ENCODE results near the gene DMKN. TPM values are rescaled to one million over a fixed set of nuclear protein-coding genes. Genes with fewer than 3 reads are reported as not detected.

Gene DMKN
- total RNA-seq, 2 experiments from 2014 or later: not detected

- H3K36me3 Mint-ChIP-seq (ENCODE audit: low read depth): peaks cover 4% of the 10 kb centered on the region
- H3K27me3 Mint-ChIP-seq: no peaks in the 10 kb centered on the region
- no peaks in the 10 kb centered on the region for H3K9me3 Mint-ChIP-seq
- DNase-seq: no peak
- H3K4me1 Mint-ChIP-seq: peaks cover 30% of the 10 kb centered on the region
- peak overlapping the region; percentile 82 for H3K4me3 Mint-ChIP-seq
- POLR2A ChIA-PET: no interaction called here
- H3K27ac Mint-ChIP-seq: peak overlapping the region; percentile 87
- CTCF ChIA-PET: interaction anchor here (1.6 kb wide), 1 partner anchor 13 kb away, joined by 4 read pairs; no protein-coding TSS in a partner anchor
These were observed 30.8 kb upstream of the DMKN start for GRCh38 chr19:35544110-35544802.

- no peaks in the 10 kb centered on the region for H3K27me3 Mint-ChIP-seq
- ChIA-PET POLR2A (no interaction called here), CTCF (interaction anchor here (1.6 kb wide), 1 partner anchor 12 kb away, joined by 4 read pairs; no protein-coding TSS in a partner anchor)
- no peak overlapping the region for H3K4me3 Mint-ChIP-seq
- H3K36me3 Mint-ChIP-seq (ENCODE audit: low read depth): peaks cover 2% of the 10 kb centered on the region
- peaks cover 27% of the 10 kb centered on the region for H3K4me1 Mint-ChIP-seq
- DNase-seq: no peak
- no peaks in the 10 kb centered on the region for H3K9me3 Mint-ChIP-seq
- no peak overlapping the region for H3K27ac Mint-ChIP-seq
These were observed 30.0 kb upstream of the DMKN start for GRCh38 chr19:35543280-35544109.

- Mint-ChIP-seq H3K36me3 (ENCODE audit: low read depth) (peaks cover 2% of the 10 kb centered on the region), H3K27ac (no peak overlapping the region), H3K4me1 (peaks cover 25% of the 10 kb centered on the region), H3K9me3 (no peaks in the 10 kb centered on the region), H3K27me3 (no peaks in the 10 kb centered on the region), H3K4me3 (no peak overlapping the region)
- CTCF ChIA-PET: no interaction called here
- POLR2A ChIA-PET: no interaction called here
- no peak for DNase-seq
These were observed 28.8 kb upstream of the DMKN start for GRCh38 chr19:35542209-35542608.

- H3K4me3 Mint-ChIP-seq: no peak overlapping the region
- H3K4me1 Mint-ChIP-seq: peaks cover 13% of the 10 kb centered on the region
- no peaks in the 10 kb centered on the region for H3K36me3 Mint-ChIP-seq (ENCODE audit: low read depth)
- ChIA-PET POLR2A (no interaction called here), CTCF (no interaction called here)
- H3K27ac Mint-ChIP-seq: peak overlapping the region; percentile 72
- H3K27me3 Mint-ChIP-seq: no peaks in the 10 kb centered on the region
- no peak for DNase-seq
- no peaks in the 10 kb centered on the region for H3K9me3 Mint-ChIP-seq
These were observed 27.0 kb upstream of the DMKN start for GRCh38 chr19:35540356-35540927.

- DNase-seq: no peak
- Mint-ChIP-seq H3K4me1 (peaks cover 12% of the 10 kb centered on the region), H3K36me3 (ENCODE audit: low read depth) (no peaks in the 10 kb centered on the region), H3K4me3 (no peak overlapping the region), H3K27me3 (peaks cover 3% of the 10 kb centered on the region), H3K9me3 (no peaks in the 10 kb centered on the region), H3K27ac (no peak overlapping the region)
- ChIA-PET POLR2A (no interaction called here), CTCF (interaction anchor here (3.0 kb wide), 1 partner anchor 9 kb away, joined by 9 read pairs; no protein-coding TSS in a partner anchor)
These were observed 26.4 kb upstream of the DMKN start for GRCh38 chr19:35539850-35540249.

GRCh38 chr19:35539314-35539713, 25.9 kb upstream of the DMKN start:
- no peak overlapping the region for H3K4me3 Mint-ChIP-seq
- CTCF ChIA-PET: interaction anchor here (3.0 kb wide), 1 partner anchor 9 kb away, joined by 9 read pairs; no protein-coding TSS in a partner anchor

GRCh38 chr19:35534803-35535480, 21.5 kb upstream of the DMKN start:
- no peak overlapping the region for H3K27ac Mint-ChIP-seq
- no peak overlapping the region for H3K4me3 Mint-ChIP-seq
- peaks cover 12% of the 10 kb centered on the region for H3K4me1 Mint-ChIP-seq
- ChIA-PET POLR2A (no interaction called here), CTCF (interaction anchor here (1.3 kb wide), 1 partner anchor 13 kb away, joined by 3 read pairs; no protein-coding TSS in a partner anchor)
- peaks cover 24% of the 10 kb centered on the region for H3K27me3 Mint-ChIP-seq
- no peaks in the 10 kb centered on the region for H3K36me3 Mint-ChIP-seq (ENCODE audit: low read depth)
- DNase-seq: no peak
- no peaks in the 10 kb centered on the region for H3K9me3 Mint-ChIP-seq

More at GRCh38 chr19:35539314-35539713, 25.9 kb upstream of the DMKN start:
- no peaks in the 10 kb centered on the region for H3K9me3 Mint-ChIP-seq
- peaks cover 4% of the 10 kb centered on the region for H3K27me3 Mint-ChIP-seq
- H3K4me1 Mint-ChIP-seq: peaks cover 8% of the 10 kb centered on the region
- H3K27ac Mint-ChIP-seq: no peak overlapping the region
- POLR2A ChIA-PET: no interaction called here
- H3K36me3 Mint-ChIP-seq (ENCODE audit: low read depth): no peaks in the 10 kb centered on the region
- no peak for DNase-seq

- Mint-ChIP-seq H3K36me3 (ENCODE audit: low read depth) (no peaks in the 10 kb centered on the region), H3K27ac (peak overlapping the region; percentile 79), H3K4me1 (peaks cover 12% of the 10 kb centered on the region), H3K9me3 (no peaks in the 10 kb centered on the region), H3K4me3 (no peak overlapping the region), H3K27me3 (peaks cover 26% of the 10 kb centered on the region)
- CTCF ChIA-PET: interaction anchor here (0.6 kb wide), 1 partner anchor 561 kb away, joined by 3 read pairs; no protein-coding TSS in a partner anchor
- peak; percentile 48 for DNase-seq
- POLR2A ChIA-PET: no interaction called here
These were observed 20.5 kb upstream of the DMKN start for GRCh38 chr19:35533822-35534392.

- no peak for DNase-seq
- Mint-ChIP-seq H3K27ac (peak within 1 kb of the TSS; percentile 79), H3K4me1 (peaks cover 12% of the 10 kb centered on the region), H3K36me3 (ENCODE audit: low read depth) (no peaks in the 10 kb centered on the region), H3K4me3 (no peak within 1 kb of the TSS), H3K27me3 (peaks cover 28% of the 10 kb centered on the region), H3K9me3 (no peaks in the 10 kb centered on the region)
- ChIA-PET CTCF (no interaction called here), POLR2A (no interaction called here)
These were observed 19.9 kb upstream of the DMKN start, which contains the start of gene GAPDHS for GRCh38 chr19:35533201-35533821. GAPDHS (plus strand) TSS chr19:35533456; CDS start chr19:35533528, 72 bp downstream.

- ChIA-PET POLR2A (no interaction called here), CTCF (interaction anchor here (0.9 to 1.2 kb wide), 4 partner anchors 9 to 22 kb away, joined by 3 to 4 read pairs (median 3); no protein-coding TSS in a partner anchor)
- H3K27me3 Mint-ChIP-seq: peaks cover 30% of the 10 kb centered on the region
- H3K9me3 Mint-ChIP-seq: no peaks in the 10 kb centered on the region
- H3K4me1 Mint-ChIP-seq: peaks cover 12% of the 10 kb centered on the region
- H3K27ac Mint-ChIP-seq: no peak overlapping the region
- no peaks in the 10 kb centered on the region for H3K36me3 Mint-ChIP-seq (ENCODE audit: low read depth)
- no peak overlapping the region for H3K4me3 Mint-ChIP-seq
- DNase-seq: no peak
These were observed 17.8 kb upstream of the DMKN start for GRCh38 chr19:35531291-35531690.

GRCh38 chr19:35529241-35530218, 16.1 kb upstream of the DMKN start:
- no peak overlapping the region for H3K27ac Mint-ChIP-seq

More at GRCh38 chr19:35529241-35530218, 16.1 kb upstream of the DMKN start:
- no peaks in the 10 kb centered on the region for H3K9me3 Mint-ChIP-seq
- ChIA-PET CTCF (no interaction called here), POLR2A (no interaction called here)
- H3K27me3 Mint-ChIP-seq: peaks cover 26% of the 10 kb centered on the region
- H3K4me3 Mint-ChIP-seq: no peak overlapping the region
- peaks cover 10% of the 10 kb centered on the region for H3K4me1 Mint-ChIP-seq
- no peak for DNase-seq
- H3K36me3 Mint-ChIP-seq (ENCODE audit: low read depth): no peaks in the 10 kb centered on the region

All from activated CD4-positive, alpha-beta T cell treated with anti-CD3 and anti-CD28 coated beads, Interleukin-2, amount 10 ng/mL, durations not matched to agents 7 days and 5 days (primary cell).